HL-60/S4 treated with phorbol 12-myristate 13-acetate at 8.2 ng/mL for 4 days and 3 days (cell line): ENCODE data around the gene CADM1.

Source experiments
- in situ Hi-C: fragments of 300-500 bp; cut with MboI; formaldehyde crosslinking; loops from 2 replicates; pipeline ENCODE4 v1.15.0; 2022; ENCODE audit warnings: low sequenced_read_pairs

Gene CADM1

DNA sequence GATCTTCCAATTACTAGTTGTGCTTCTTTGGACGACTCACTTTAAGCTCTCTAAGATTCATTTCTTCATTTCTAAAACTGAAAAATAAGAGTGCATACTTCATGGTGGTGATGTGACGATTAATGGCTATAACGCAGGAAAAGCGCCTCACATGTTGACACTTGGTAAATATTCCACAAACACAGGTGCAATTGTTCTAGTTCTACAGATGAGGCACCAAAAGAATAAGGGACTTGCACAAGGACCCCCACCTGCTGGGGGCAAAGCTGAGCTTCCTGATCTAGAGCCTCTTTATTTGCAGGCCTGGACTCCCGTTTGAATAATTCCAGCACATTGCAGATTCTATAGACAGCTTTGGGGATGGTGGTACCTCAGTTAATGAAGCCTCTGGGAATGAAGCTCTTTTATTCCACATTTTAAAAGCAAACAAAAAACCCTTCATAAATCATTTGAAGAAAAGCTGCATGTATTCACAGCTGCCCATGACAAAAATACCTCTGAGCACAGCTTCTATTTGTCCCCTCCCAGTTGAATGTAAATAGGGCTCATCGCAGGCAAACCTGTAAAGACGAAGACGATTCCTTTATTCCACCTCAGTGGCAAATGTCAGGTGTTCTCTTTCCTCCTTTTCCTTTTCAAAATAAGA is 14.9 kb upstream of the CADM1 start:
- in situ Hi-C loops, result no loop called here

DNA sequence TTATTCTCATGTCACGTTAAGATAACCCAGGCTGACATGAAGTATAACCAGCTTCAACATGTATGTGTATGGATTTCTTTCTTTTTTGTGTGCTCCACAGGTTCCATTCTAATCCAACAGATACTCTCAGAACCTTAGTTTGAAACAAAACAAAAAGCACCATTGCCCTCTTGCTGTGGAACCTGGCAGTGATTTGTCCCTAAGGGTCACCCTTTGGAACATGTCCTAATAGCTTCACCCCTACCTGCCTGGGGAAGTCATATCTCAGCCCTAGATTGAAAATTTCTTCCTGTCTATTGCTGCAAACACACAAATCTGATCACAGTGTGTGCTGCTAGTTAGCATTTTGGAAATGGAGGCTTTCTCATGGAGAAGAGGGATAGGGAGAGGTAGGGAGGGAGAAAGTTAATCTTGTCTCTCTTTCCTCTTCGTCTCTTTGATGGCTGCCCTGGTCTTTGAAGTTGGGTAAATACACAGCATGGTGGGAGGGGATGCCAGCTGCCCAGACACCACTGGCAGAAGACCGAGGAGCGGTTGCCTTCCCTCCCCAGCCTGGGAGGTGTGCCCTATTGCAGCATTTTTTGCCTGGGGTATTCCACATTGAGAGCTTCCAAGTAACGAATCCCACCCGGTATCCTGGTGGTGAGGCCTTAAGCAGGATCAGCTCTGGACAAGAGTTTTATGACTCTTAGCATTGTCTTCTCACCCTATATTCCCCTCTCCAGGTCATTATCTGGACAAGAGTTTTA is 11.6 kb upstream of the CADM1 start:
- in situ Hi-C loops, result no loop called here

DNA sequence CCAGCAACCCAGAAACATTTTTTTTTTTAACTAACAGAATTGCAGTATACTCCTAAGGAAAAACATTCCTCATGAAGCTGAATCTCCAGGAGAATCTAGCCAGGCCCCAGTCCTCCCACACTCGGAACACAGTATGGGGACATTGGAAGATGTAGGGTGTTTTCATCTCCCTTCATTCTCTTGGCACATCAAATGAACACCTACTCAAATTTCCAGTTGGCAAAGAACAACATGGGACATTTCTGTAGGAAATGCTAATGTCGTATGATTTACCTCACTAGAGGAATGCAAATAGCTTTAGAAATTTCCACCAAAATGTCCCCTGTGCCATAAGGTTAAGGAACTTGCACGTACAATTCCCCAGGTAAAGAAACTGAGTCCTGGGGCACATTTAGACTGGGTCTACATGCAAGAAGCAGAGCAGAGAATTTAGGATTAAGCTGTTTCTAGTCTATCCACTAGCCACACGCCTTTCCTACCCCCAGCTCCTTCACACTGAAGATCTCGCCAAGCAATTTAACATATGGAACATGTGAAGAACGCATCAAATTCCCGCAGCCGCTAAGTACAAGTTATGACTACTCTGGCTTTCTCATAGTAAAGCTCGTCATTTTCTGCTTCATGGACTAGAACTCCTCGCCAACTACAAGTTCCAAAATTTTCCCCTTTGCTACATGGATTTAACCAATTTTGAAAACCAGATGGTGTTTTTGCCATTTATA is 2.9 kb upstream of the CADM1 start:
- in situ Hi-C loops, result no loop called here

DNA sequence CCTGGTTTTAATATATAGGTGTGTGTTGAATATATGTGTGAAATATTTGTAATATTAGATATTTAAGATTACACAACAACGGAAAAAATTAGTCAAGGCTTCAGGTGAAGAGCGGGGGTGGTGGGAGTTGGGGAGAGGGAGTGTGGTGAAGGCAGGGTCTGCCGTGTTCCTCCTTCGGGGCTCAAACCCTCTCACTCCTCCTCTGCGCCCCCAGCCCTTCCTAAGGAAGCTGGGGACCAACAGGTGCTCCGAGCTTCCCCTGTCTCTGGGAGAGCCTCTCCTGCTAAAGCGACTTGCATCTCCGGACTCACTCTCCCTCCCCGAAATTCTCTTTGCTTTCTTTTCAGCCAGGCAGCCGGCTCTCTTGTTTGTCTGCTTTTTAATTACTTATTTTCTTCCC is 960 bp upstream of the CADM1 start:
- in situ Hi-C loops, result no loop called here

DNA sequence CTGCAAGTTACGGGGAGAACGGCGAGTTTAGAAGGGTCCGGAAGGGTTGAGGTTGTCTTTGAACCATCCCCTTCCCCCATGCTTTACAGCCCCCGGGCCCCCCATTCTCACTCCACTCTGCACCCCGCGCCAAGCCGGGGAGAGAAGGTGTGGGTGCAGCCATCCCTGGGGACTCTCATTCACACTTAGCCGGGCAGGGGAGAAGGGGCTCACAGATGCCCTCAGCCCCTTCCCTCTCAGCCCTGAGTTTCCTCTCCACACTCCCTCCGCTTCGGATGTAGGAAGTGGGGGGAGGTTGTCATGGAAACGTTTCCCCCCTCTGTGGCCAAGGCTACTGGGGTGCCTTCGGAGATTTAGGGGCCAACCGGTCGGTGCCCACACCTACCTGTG is 334 bp downstream of the CADM1 start:
- in situ Hi-C loops, result no loop called here

DNA sequence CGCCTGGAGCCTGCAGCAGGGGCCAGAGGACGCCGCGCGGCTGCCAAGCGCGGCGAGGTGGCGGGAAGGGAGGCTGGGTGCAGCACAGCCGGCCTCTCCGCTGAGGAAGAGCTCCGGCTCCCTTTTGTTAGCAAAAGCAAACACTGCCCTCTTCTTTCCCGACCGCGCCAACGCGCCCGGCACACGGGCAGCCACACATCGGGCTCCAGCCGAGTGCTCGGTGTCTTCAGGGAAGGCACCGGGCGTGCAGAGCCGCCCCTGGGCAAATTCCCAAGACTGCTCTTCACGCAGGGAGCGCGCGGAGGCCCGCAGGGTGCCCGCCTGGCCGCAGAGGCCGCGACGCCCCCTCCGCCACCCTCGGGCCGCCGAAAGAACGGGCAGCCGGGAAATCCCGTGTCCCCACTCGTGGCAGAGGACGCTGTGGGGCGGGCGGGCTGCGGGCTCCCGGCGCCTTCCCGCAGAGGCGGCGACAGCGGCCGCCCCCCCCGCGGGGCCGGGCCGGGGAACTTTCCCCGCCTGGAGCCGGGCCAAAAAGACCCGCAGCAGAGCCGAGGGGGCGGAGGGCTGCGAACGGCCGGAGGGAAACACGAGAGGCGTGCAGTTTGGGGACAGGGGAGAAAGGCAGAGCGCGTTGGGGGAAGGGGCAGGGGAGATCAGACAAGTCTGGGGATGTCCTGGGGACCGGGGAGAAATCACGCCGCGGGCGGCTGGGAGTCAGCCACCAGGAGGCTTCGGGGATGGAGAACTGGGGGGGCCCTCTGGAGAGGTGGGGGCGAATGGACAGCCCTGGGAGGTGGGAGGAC is 931 bp downstream of the CADM1 start:
- in situ Hi-C loops, result no loop called here

DNA sequence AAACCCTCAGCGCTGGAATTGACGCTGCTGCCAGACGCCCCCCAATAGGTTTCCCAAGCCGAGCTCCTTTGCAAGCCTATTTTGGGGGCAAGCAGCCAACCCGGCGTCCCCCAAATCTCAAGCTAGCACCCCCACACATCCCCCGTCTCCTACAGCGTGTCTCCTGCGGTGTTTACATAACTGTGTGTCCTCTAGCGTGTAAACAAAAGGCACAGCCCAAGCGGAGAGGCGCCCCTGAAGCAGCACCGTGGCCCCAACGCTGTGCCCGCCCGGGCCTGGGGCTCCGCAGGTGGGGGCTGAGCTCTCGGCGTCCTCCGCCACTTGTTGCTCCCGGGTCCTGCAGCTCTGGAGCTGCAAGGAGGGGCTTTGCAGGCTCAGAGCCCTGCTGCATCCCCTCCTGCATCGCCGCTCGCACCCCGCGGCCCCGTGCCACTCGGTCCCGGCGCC is 1.6 kb downstream of the CADM1 start:
- in situ Hi-C loops, result no loop called here

DNA sequence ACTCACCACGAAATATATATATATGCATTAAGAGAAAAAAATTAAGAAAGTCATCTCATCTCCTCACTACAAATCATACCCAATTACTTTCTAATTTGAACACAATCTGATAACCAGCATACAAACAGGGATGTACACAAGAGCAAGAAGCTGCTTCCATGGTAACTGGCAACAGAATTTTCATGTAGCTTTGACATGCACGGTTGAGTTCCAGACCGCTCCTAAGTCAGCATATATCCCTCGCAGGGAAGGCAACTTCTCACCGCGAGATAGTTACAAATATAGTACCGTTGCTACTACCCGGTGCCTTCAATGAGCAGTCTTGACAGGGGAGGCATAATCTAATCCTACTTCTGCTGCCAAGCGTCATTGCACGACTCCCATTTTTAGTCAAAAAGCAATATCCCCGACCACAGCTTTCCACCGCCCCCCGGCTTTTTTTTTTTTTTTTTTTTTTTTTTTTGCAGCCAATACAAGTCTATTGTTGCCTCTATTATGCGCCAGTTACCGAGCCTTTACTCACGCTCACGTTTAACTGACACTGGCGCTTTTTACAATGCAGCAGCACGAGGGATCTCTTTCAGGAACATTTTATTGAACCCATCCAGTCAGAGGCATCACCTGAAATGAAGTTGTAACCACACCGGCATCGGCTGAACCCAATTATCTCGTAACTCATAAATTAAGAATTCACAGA is 2.2 kb downstream of the CADM1 start:
- in situ Hi-C loops, result no loop called here

DNA sequence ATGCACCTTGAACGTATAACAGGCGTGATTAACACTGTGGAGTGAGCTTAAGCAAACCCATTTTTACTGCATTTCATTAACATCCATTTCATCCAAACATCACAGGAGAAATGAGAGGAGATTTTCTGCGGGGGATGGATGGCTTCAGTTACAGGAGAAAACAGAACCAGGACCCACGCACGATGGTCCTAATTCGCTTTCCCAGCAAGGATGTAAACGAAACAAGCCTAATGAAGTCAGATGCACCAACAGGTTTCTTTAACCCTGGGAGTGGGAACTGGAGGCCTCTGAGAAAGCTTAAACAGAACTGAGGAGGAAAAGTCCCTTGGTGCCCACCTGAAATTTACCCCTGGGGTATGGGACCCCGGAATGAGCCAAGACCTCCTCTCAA is 2.7 kb downstream of the CADM1 start:
- in situ Hi-C loops, result no loop called here

DNA sequence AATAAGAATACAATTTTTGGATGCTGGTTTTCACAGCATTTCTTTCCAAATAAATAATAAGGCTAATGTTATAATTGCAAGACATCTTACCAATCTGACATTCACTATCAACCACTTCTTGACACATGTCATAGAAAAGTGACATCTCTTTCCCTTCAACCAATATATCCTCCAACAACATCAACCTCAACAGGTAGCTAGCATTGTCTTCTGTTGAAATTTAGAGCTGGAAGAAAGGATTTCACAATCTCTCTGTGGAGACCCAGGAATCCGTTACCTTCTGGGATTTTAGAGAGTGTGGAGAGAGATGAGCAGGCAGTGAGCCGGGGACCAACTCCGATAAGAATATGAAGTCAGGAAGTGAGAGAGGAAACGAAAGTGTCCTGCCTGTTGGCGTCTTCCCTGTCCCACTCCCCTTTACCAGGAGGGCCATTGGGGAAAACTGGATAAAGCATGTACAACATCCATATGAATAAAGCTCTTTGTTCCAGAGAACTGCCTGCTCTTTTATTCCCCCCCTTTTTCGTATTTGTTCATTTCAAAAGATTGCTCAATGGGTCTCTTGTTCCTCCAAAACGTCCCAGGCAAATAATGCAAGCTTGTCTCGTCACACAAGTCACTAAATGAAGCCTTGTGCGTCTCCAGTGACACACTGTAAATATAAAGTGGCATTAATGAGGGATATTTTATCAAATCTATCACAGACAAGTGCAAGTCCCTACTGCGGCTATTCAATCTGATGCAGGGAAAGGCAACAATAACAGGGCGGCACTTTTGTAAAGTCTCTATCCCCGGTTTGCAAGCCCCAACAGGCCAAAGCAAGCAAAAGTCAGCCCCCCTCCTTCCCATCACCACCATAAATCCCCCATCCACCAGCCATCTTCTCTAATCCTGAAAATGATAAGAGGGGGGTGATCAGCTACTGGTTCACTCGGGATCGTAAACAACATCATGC is 3.4 kb downstream of the CADM1 start:
- in situ Hi-C loops, result no loop called here

DNA sequence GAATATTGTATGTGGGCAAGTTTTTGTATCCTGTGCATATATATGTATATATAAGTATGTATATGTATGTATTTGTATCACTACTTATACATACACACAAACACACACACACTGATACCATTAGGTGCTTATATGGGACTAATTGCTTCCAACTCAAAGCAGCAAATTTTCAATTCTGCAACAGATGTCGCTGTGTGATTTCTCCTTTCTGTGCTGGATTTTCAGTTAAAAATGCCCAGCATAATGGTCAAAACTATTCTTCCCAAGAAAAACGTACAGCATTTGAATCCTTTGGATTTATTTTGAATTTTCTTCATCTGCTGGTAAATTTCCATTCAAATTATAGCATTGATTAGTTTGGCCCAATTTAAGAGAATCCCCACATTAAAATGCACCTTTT is 4.3 kb downstream of the CADM1 start:
- in situ Hi-C loops, result no loop called here

DNA sequence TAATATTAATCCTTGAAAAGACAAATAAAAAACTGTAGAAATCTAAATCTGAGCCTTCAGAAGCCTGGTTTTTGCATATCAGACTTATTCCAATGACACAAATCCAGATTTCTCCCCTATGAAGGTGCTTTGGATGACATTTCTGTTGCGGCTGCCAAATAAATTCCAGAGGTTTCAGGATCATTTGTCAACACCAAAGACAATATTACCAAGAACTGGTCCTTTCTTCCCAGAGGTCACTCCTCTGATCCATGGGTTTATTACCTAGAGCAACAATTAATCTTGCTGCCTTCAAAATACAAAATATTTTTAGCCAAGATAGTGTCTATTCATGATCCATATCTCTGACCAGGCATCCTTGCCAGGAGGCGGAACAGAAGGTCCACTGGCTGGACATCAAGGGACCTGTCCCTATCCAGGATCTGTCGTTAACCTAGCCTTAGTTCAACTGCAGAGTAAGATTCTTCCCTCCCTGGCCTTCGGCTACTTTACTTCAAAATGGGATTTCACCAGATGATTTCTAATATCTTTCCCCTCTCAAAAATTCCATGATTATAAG is 4.9 kb downstream of the CADM1 start:
- in situ Hi-C loops, result no loop called here

DNA sequence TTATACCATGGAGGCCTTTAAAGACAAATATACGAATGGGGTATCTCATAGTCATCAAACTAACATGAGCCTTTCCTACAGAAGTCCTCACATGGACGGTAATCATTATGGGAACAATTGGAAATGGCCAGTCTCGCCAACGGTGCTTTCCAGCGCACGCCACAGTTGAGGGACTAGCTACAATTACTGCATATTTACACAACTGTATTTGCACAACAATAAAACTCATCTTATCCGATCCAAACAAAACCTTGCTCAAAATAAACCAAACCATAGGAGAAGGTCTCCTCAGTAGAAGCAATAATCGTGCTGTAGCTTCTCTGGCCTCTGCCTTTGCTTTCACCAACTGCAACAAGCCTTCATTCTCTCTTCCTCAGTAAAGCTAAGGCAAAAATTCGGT is 5.9 kb downstream of the CADM1 start:
- in situ Hi-C loops, result no loop called here

DNA sequence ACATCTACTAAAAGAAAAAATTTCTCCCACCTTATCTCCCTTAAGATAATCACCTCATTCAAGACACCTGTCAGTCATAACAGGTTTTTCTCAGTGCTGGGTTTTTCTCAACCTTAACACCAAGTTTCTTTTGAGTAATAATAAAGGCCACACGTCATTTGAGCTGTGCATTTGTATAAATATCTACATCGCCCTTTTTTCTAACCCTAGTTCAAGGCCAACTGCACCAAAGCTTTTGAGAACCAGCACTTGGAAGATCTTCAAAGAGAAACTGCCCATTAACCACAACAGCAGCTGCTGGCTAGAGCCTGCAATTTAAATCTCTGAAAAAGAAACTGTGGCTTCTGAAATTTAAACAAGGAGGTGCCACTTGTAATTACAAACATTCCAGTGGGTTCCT is 6.9 kb downstream of the CADM1 start:
- in situ Hi-C loops, result no loop called here

DNA sequence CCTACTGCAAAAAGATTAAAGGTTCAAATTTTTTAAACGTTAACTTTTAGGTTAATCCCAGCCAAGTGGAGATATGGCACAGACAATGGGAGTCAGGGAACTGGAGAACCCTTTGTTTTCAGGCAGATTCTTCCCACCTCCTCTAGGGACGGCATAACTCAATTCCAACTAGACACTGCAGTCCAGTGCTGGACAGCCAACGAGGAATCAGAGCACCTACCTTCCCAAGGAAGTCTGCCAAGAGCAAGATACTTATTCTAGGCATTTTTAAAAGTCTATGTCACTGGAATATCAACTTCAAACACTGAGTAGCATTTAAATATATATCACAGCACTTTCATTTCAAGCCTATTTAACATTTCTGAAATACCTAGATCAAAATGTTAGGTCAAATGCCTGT is 7.3 kb downstream of the CADM1 start:
- in situ Hi-C loops, result no loop called here

DNA sequence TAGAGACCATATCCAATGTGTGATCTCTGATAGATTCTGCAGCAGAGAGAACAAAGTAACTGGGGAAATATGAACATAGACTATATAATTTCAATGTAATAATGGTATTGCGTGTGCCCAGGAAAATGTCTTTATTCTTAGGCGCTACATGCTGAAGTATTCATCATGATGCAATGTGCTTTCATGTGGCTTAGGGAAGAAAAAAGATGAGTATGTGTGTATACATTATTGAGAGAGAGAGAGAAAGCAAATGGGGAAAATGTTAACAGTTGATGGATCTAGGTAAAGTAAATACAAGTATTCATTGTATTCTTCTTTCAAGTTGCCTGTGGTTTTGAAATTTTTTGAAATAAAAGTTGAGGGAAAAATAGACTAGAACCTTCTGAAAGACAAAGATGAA is 10.3 kb downstream of the CADM1 start:
- in situ Hi-C loops, result no loop called here

DNA sequence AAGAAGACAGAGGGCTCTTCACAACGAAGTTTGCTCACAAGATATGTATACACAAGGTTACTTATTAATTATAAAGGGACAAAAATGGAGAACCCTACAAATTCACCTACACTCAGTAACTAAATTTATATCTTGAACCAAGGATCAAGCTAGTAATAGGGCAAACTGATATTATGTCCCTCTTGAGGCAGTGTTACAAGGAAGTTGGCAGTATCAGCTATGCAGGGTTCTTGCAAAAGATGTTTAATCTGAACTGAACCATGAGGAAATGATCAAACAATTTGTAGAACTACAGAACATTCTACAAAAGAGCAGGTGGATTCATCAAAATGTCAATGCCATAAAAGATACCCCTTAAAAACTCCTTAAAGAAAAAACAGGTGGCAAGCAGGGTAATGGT is 10.7 kb downstream of the CADM1 start:
- in situ Hi-C loops, result no loop called here

DNA sequence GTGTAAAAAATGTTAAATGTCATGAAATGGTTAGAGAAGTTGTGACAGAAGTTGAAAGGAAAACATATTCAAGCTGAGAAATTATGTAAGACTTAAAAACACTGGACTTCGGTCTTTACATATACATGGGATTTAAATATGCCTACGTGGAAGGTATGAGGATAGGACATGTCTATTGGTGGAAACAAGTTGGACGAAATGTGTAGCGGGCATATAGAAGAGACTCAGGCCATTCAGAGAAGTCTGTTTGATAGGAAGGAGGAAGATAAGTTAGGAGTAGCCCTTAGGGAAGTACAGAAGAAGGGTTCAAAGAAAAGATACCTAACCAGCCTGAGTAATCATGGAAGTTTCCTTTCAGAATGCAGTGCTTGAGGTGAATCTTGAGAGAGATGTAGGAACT is 14.7 kb downstream of the CADM1 start:
- in situ Hi-C loops, result no loop called here

DNA sequence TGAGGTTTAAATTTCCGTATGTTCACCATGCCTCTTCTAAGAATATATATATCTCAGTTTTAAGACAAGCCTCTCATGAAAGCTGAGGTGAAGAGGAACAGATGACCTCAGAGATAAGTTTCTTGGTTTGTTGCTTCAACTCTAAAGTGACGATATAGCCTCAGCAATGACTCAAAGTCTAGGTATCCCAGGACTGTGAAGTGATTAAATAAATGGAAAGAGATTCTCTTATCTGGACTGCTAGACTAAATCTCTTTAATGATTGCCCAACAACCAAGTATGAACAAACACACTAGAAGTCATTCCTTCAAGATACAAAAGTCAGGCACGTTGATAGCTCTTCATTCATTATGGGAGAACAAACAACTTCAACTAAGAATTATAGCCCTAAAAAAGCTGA is 15.3 kb downstream of the CADM1 start:
- in situ Hi-C loops, result no loop called here
